Trophoblast cell (in vitro differentiated cells and primary cell): ENCODE measurements around the gene MYO16.

Experiments
- DNase-seq, 2 donors: peaks; one replicate each; pipeline ENCODE4 v3.0.0-alpha.2; 2016
- H2AFZ ChIP-seq: 2 replicates; pipeline ENCODE4 v1.6.1; 2013; ENCODE audit warnings: low read length, moderate library complexity, mild to moderate bottlenecking; ENCODE audit not compliant: insufficient read depth, poor library complexity
- H2AK5ac ChIP-seq: 2 replicates; pipeline ENCODE4 v1.6.1; 2013; ENCODE audit warnings: mild to moderate bottlenecking, low read length
- H2BK120ac ChIP-seq: 2 replicates; pipeline ENCODE4 v1.6.1; 2013; ENCODE audit warnings: low read length, mild to moderate bottlenecking, moderate library complexity; ENCODE audit not compliant: insufficient read depth, poor library complexity
- H2BK12ac ChIP-seq: 2 replicates; pipeline ENCODE4 v1.6.1; 2013; ENCODE audit warnings: mild to moderate bottlenecking, low read length, moderate library complexity
- H2BK5ac ChIP-seq: 2 replicates; pipeline ENCODE4 v1.6.1; 2013; ENCODE audit warnings: low read length, low read depth, moderate library complexity, mild to moderate bottlenecking; ENCODE audit not compliant: poor library complexity
- H3K14ac ChIP-seq: 2 replicates; pipeline ENCODE4 v1.6.1; 2013; ENCODE audit warnings: mild to moderate bottlenecking, low read length
- H3K18ac ChIP-seq: 2 replicates; pipeline ENCODE4 v1.6.1; 2013; ENCODE audit warnings: mild to moderate bottlenecking, low read length
- H3K23ac ChIP-seq: 2 replicates; pipeline ENCODE4 v1.6.1; 2013; ENCODE audit warnings: low read length
- H3K27ac ChIP-seq: 2 replicates; pipeline ENCODE4 v1.5.1; 2013; ENCODE audit warnings: low read depth, mild to moderate bottlenecking, inconsistent platforms, low read length, moderate library complexity
- H3K27me3 ChIP-seq: 2 replicates; pipeline ENCODE4 v1.6.1; 2013; ENCODE audit warnings: inconsistent platforms, mild to moderate bottlenecking, low read length, moderate library complexity; ENCODE audit not compliant: insufficient read depth
- H3K36me3 ChIP-seq, 2 experiments: 1 replicate in 1 of 2; 2 replicates in 1 of 2; pipeline ENCODE4 v1.6.1; 2013; ENCODE audit warnings: low read length in 2 of 2, mild to moderate bottlenecking in 2 of 2, moderate library complexity in 1 of 2; ENCODE audit not compliant: insufficient read depth in 2 of 2, control insufficient read depth in 1 of 2
- H3K4ac ChIP-seq: 2 replicates; pipeline ENCODE4 v1.6.1; 2013; ENCODE audit warnings: low read depth, mild to moderate bottlenecking, low read length, moderate library complexity
- H3K4me1 ChIP-seq, 2 experiments: 1 replicate in 1 of 2; 2 replicates in 1 of 2; pipeline ENCODE4 v1.6.1; 2013; ENCODE audit warnings: low read length in 2 of 2, mild to moderate bottlenecking in 2 of 2, moderate library complexity in 1 of 2; ENCODE audit not compliant: insufficient read depth in 2 of 2, control insufficient read depth in 1 of 2
- H3K4me2 ChIP-seq: 2 replicates; pipeline ENCODE4 v1.6.1; 2013; ENCODE audit warnings: inconsistent platforms, mild to moderate bottlenecking, low read length, moderate library complexity
- H3K4me3 ChIP-seq: 2 replicates; pipeline ENCODE4 v1.5.1; 2013; ENCODE audit warnings: mild to moderate bottlenecking, low read depth, low read length, inconsistent platforms
- H3K79me1 ChIP-seq: one replicate; pipeline ENCODE4 v1.6.1; 2013; ENCODE audit warnings: low read length
- H3K79me2 ChIP-seq: 2 replicates; pipeline ENCODE4 v1.6.1; 2013; ENCODE audit warnings: low read length, mild to moderate bottlenecking; ENCODE audit not compliant: control insufficient read depth, insufficient read depth, poor library complexity
- H3K9ac ChIP-seq: 2 replicates; pipeline ENCODE4 v1.6.1; 2013; ENCODE audit warnings: mild to moderate bottlenecking, low read length
- H3K9me3 ChIP-seq: 2 replicates; pipeline ENCODE4 v1.6.1; 2013; ENCODE audit warnings: low read depth, mild to moderate bottlenecking, control low read depth, inconsistent platforms, low read length; ENCODE audit not compliant: insufficient read depth
- H4K12ac ChIP-seq: 2 replicates; pipeline ENCODE4 v1.6.1; 2013; ENCODE audit warnings: low read depth, mild to moderate bottlenecking, low read length, moderate library complexity
- H4K8ac ChIP-seq: 2 replicates; pipeline ENCODE4 v1.6.1; 2013; ENCODE audit warnings: low read depth, mild to moderate bottlenecking, low read length, moderate library complexity
- H4K91ac ChIP-seq: one replicate; pipeline ENCODE4 v1.6.1; 2013; ENCODE audit warnings: low read depth, mild to moderate bottlenecking, low read length, moderate library complexity
- WGBS: extraction: QIAGEN DNeasy Blood & Tissue Kit; methylation state at CpG from one replicate; pipeline ENCODE4 v1.1.7; 2013; ENCODE audit warnings: missing lambda C conversion rate; ENCODE audit not compliant: insufficient read length, insufficient coverage; ENCODE audit errors: extremely low coverage; 5-methylcytosine and 5-hydroxymethylcytosine counted together

Gene MYO16

GRCh38 chr13:108948251-108948671 is 318.9 kb downstream of the MYO16 start:
- Histone ChIP-seq H3K9ac (no peak overlapping the region), H2AK5ac (no peak overlapping the region), H4K91ac (no peak overlapping the region), H3K79me2 (no peaks in the 10 kb centered on the region), H2AFZ (no peak overlapping the region), H3K36me3 (no peaks in the 10 kb centered on the region), H2BK120ac (no peak overlapping the region), H4K8ac (no peak overlapping the region), H2BK12ac (no peak overlapping the region), H3K79me1 (no peaks in the 10 kb centered on the region), H3K4me2 (no peak overlapping the region), H3K27me3 (no peaks in the 10 kb centered on the region), H3K14ac (no peak overlapping the region), H4K12ac (no peak overlapping the region), H3K9me3 (no peaks in the 10 kb centered on the region), H3K4me3 (no peak overlapping the region), H3K4ac (no peak overlapping the region), H2BK5ac (no peak overlapping the region), H3K4me1 (no peaks in the 10 kb centered on the region), H3K23ac (no peak overlapping the region), H3K18ac (no peak overlapping the region), H3K27ac (no peak overlapping the region)
- DNase-seq = no peak
- no CpG with 5 or more reads among the region's 7 CpGs for whole genome bisulfite sequencing

DNA sequence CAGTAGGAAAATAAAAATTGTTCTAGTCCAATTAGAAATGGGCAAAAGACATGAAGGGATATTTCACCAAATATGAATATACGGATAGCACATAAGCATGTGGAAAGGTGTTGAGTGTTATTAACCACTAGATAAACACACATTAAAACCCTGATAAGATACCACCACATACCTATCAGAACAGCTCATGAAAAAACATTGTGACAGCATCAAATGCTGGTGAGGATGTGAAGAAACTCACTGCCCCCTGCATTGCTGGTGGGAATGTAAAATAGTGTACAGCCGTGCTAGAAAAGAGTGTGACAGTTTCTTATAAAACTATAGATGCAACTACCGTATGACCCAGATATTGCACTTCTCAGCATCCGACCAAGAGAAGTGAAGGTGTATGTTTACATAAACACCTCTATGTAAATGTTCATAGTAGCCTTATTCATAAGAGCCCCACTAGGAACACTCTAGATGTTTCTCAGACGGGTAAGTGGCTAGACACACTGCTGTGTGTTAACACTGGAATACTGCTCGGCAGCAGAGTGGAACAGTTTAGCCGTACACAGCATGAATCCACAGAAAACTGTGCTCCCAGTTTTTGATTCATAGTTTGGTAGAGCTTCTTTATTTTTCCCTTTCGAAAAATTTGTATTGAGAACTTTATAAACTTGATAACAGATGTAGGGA is 321.1 kb downstream of the MYO16 start:
- Histone ChIP-seq H3K4me2 (no peak overlapping the region), H3K9me3 (no peaks in the 10 kb centered on the region), H3K23ac (no peak overlapping the region), H4K8ac (no peak overlapping the region), H2BK5ac (no peak overlapping the region), H3K4ac (no peak overlapping the region), H3K14ac (no peak overlapping the region), H3K9ac (no peak overlapping the region), H3K4me3 (no peak overlapping the region), H2AK5ac (no peak overlapping the region), H2AFZ (no peak overlapping the region), H4K12ac (no peak overlapping the region), H4K91ac (no peak overlapping the region), H3K4me1 (no peaks in the 10 kb centered on the region), H3K18ac (no peak overlapping the region), H3K36me3 (no peaks in the 10 kb centered on the region), H2BK12ac (no peak overlapping the region), H3K79me2 (no peaks in the 10 kb centered on the region), H2BK120ac (no peak overlapping the region), H3K79me1 (peaks cover 1% of the 10 kb centered on the region), H3K27me3 (no peaks in the 10 kb centered on the region), H3K27ac (no peak overlapping the region)
- peak; percentile 12 to 56 for DNase-seq
- WGBS = no CpG with 5 or more reads among the region's 8 CpGs

DNA sequence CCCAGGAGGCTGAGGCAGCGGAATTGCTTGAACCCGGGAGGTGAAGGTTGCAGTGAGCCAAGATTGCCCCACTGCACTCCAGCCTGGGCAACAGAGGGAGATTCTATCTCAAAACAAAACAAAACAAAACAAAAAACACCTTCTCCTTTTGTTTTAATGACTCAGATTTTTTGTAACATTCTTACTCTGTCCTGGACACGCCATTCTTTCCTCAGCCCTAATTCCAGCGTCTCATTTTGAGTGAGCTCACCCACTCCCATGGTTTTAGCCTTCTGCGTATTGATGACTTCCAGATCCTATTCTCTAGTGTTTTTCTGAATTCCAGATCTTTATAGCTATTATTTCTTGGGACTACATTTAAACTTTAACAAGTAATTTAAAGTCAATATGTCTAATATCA is 326.3 kb downstream of the MYO16 start:
- H3K9ac ChIP-seq = no peak overlapping the region
- no peak overlapping the region for H2BK12ac ChIP-seq
- no CpG with 5 or more reads among the region's 5 CpGs for WGBS

GRCh38 chr13:108957369-108958012 is 328.1 kb downstream of the MYO16 start:
- WGBS = no CpG with 5 or more reads among the region's 11 CpGs
- Histone ChIP-seq H2AK5ac (no peak overlapping the region), H3K27ac (no peak overlapping the region), H3K79me1 (peaks cover 1% of the 10 kb centered on the region), H2AFZ (no peak overlapping the region), H4K8ac (no peak overlapping the region), H3K4me3 (no peak overlapping the region), H3K23ac (no peak overlapping the region), H3K4me1 (peaks cover 0 to 3% of the 10 kb centered on the region in 2 experiments), H3K4ac (no peak overlapping the region), H3K79me2 (no peaks in the 10 kb centered on the region), H3K9me3 (no peaks in the 10 kb centered on the region), H2BK120ac (no peak overlapping the region), H3K14ac (no peak overlapping the region), H4K12ac (no peak overlapping the region), H3K18ac (no peak overlapping the region), H2BK5ac (no peak overlapping the region), H3K4me2 (no peak overlapping the region), H4K91ac (no peak overlapping the region), H3K9ac (no peak overlapping the region), H3K27me3 (no peaks in the 10 kb centered on the region), H3K36me3 (no peaks in the 10 kb centered on the region), H2BK12ac (no peak overlapping the region)
- DNase-seq = peak; percentile 88 to 94

More for the DNA sequence above, 326.3 kb downstream of the MYO16 start:
- H3K9me3 ChIP-seq = no peaks in the 10 kb centered on the region
- H3K27ac ChIP-seq = no peak overlapping the region
- no peak overlapping the region for H2BK5ac ChIP-seq
- H4K91ac ChIP-seq = no peak overlapping the region
- H3K14ac ChIP-seq = no peak overlapping the region
- H2BK120ac ChIP-seq = no peak overlapping the region
- no peak overlapping the region for H3K23ac ChIP-seq
- H3K4me1 ChIP-seq = peaks cover 0 to 3% of the 10 kb centered on the region in 2 experiments
- no peak overlapping the region for H4K8ac ChIP-seq
- no peak overlapping the region for H4K12ac ChIP-seq
- H2AK5ac ChIP-seq = no peak overlapping the region
- peaks cover 1% of the 10 kb centered on the region for H3K79me1 ChIP-seq
- no peaks in the 10 kb centered on the region for H3K36me3 ChIP-seq
- H3K18ac ChIP-seq = no peak overlapping the region
- peak; percentile 58 to 86 for DNase-seq
- H3K4me3 ChIP-seq = no peak overlapping the region
- H3K4ac ChIP-seq = no peak overlapping the region
- H3K79me2 ChIP-seq = no peaks in the 10 kb centered on the region
- no peaks in the 10 kb centered on the region for H3K27me3 ChIP-seq
- H3K4me2 ChIP-seq = no peak overlapping the region
- H2AFZ ChIP-seq = no peak overlapping the region
